PFSK-1 (cell line): ENCODE results near the gene TEX53.

Experiments used
- REST ChIP-seq, 2 experiments: IDR thresholded peaks; 2 replicates each; pipeline versions ENCODE4 v1.6.1 to v1.8.0; 2011 to 2012; ENCODE audit warnings: low read depth in 2 of 2, low read length in 2 of 2, control low read depth in 1 of 2, inconsistent platforms in 1 of 2, mild to moderate bottlenecking in 1 of 2, moderate library complexity in 1 of 2; ENCODE audit not compliant: insufficient read depth in 1 of 2
- SIN3A ChIP-seq: IDR thresholded peaks from 2 replicates; pipeline ENCODE4 v1.6.1; 2012; ENCODE audit warnings: mild to moderate bottlenecking, low read length, moderate library complexity, borderline replicate concordance; ENCODE audit not compliant: insufficient read depth
- TAF1 ChIP-seq: IDR thresholded peaks from 2 replicates; pipeline ENCODE4 v1.6.1; 2012; ENCODE audit warnings: low read length, control low read depth, borderline replicate concordance; ENCODE audit not compliant: insufficient read depth

- TF ChIP-seq SIN3A = no peak
- TF ChIP-seq REST (IDR thresholded peaks at IDR 0.05; ENCODE audit: insufficient read depth in 1 of 2, low read depth in 2 of 2, low read length in 2 of 2) = no peak
- no peak for TF ChIP-seq TAF1
Observed at GRCh38 chr9:114614373-114614772, 43.2 kb downstream of the TEX53 start.
